Umbilical cord (tissue), 2 donors: ENCODE data around the gene UAP1L1. TPM values are rescaled to one million over a fixed set of nuclear protein-coding genes. Genes with fewer than 3 reads are reported as not detected.
A peak's percentile ranks its signal among the peaks of the same experiment; 100 is the strongest.

ENCODE experiments used
- DNase-seq: peaks from one replicate; pipeline ENCODE4 v3.0.0-alpha.2; 2015; ENCODE audit warnings: low spot score
- total RNA-seq: library from RNA; depleted of rRNA; stranded (reverse); fragments of >200 nt; gene quantifications from one replicate; pipeline ENCODE4 v1.2.3, GENCODE V29; 2014; ENCODE audit warnings: low replicate concordance; ENCODE audit not compliant: insufficient read depth

The UAP1L1 gene
- total RNA-seq, 1 donor from 2014 or later = 8.2 TPM

- DNase-seq = no peak
These were observed 2.6 kb upstream of the UAP1L1 start for GRCh38 chr9:137074657-137075274.

GRCh38 chr9:137075275-137075775 lies 2.0 kb upstream of the UAP1L1 start:
- no peak for DNase-seq

GRCh38 chr9:137076636-137077009 lies 694 bp upstream of the UAP1L1 start:
- DNase-seq = no peak

GRCh38 chr9:137077758-137078693 lies 709 bp downstream of the UAP1L1 start:
- DNase-seq = no peak

GRCh38 chr9:137078701-137079400 lies 1.5 kb downstream of the UAP1L1 start:
- no peak for DNase-seq

GRCh38 chr9:137079401-137079787 lies 2.1 kb downstream of the UAP1L1 start:
- DNase-seq = no peak

GRCh38 chr9:137080260-137081122 lies 3.2 kb downstream of the UAP1L1 start:
- no peak for DNase-seq

- no peak for DNase-seq
These were observed 5.1 kb downstream of the UAP1L1 start for GRCh38 chr9:137082222-137082924.

GRCh38 chr9:137082925-137083290 lies 5.6 kb downstream of the UAP1L1 start:
- no peak for DNase-seq

- peak; percentile 96 for DNase-seq
These were observed 6.2 kb downstream of the UAP1L1 start for GRCh38 chr9:137083394-137084004.

GRCh38 chr9:137084526-137084925 lies 7.2 kb downstream of the UAP1L1 start:
- no peak for DNase-seq

GRCh38 chr9:137085920-137086530 lies 8.7 kb downstream of the UAP1L1 start:
- peak; percentile 61 for DNase-seq

GRCh38 chr9:137086531-137087408 lies 9.5 kb downstream of the UAP1L1 start, which contains the start of gene MAN1B1:
TSS of gene MAN1B1 (plus strand) at chr9:137086985. CDS start at chr9:137087000, 15 bp downstream.
- DNase-seq = peak; percentile 99

- no peak for DNase-seq
These were observed 10.2 kb downstream of the UAP1L1 start for GRCh38 chr9:137087409-137087925.

GRCh38 chr9:137088121-137088520 lies 10.8 kb downstream of the UAP1L1 start:
- no peak for DNase-seq

- DNase-seq = no peak
These were observed 12.1 kb downstream of the UAP1L1 start for GRCh38 chr9:137089232-137089947.

GRCh38 chr9:137095664-137096517 lies 18.6 kb downstream of the UAP1L1 start:
- DNase-seq = no peak
